Endothelial cell of umbilical vein (primary cell): ENCODE data around the gene DEXI.

Experiments
- FOS ChIP-seq: IDR thresholded peaks from 2 replicates; pipeline ENCODE4 v1.6.1; 2011; ENCODE audit warnings: mild to moderate bottlenecking, low read length, moderate library complexity, borderline replicate concordance; ENCODE audit not compliant: insufficient read depth
- POLR2AphosphoS5 ChIP-seq: IDR thresholded peaks from 2 replicates; pipeline ENCODE4 v1.6.1; 2012; ENCODE audit warnings: low read depth, mild to moderate bottlenecking, control low read depth, low read length, moderate library complexity; ENCODE audit not compliant: insufficient read depth
- TF ChIP-seq, protein P1 (sequence below), 2 donors: IDR thresholded peaks; 1 replicate in 1 of 2; 2 replicates in 1 of 2; pipeline ENCODE4 v1.5.1; 2011; ENCODE audit warnings: low read length in 2 of 2, mild to moderate bottlenecking in 2 of 2, moderate library complexity in 2 of 2, control low read depth in 1 of 2, inconsistent platforms in 1 of 2, low read depth in 1 of 2; ENCODE audit not compliant: insufficient read depth in 1 of 2; ENCODE audit errors: extremely low read depth in 1 of 2

DNA sequence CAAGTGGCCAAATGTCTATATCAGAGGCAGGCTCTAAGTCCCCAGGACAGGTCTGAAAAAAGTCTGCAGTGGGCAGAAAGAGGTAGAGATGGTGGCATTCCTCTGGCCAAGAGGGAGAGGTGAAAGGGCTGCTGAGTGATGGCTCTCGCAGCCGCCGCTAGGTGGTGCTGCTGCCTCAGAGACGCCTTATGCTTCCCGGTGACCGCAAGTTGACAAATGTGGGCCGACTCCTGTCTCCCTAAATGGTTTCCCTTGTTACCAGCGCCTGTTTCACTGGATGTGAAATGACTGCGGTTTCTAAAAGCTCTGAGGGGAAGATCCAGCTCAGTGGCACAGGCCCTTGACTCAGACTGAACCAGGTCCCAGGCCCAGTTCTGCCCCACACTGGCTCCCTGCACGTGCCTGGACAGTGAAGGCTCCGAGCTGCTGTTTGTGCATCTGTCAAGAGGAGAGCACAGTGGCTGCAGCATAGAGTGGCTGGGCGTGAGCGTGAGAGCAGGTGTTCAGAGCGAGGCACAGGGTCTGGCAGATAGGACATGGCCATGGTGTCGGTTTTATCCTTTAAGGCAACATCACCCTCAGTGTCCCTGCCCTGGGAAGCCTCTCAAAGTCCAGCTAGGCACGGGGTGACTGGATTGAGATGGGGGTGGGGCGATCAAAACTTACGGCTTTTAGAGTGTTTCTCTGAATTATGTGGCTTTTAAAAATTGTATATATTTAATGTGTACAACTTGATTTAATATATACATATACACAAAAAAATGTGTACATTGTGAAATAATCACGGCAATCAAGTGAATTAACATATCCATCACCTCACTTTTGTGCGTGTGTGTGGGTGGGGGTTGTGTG lies 22.0 kb upstream of the DEXI start:
- TF ChIP-seq FOS = no peak
- TF ChIP-seq POLR2AphosphoS5 = no peak
- TF ChIP-seq, protein P1, sequence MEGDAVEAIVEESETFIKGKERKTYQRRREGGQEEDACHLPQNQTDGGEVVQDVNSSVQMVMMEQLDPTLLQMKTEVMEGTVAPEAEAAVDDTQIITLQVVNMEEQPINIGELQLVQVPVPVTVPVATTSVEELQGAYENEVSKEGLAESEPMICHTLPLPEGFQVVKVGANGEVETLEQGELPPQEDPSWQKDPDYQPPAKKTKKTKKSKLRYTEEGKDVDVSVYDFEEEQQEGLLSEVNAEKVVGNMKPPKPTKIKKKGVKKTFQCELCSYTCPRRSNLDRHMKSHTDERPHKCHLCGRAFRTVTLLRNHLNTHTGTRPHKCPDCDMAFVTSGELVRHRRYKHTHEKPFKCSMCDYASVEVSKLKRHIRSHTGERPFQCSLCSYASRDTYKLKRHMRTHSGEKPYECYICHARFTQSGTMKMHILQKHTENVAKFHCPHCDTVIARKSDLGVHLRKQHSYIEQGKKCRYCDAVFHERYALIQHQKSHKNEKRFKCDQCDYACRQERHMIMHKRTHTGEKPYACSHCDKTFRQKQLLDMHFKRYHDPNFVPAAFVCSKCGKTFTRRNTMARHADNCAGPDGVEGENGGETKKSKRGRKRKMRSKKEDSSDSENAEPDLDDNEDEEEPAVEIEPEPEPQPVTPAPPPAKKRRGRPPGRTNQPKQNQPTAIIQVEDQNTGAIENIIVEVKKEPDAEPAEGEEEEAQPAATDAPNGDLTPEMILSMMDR (IDR thresholded peaks at IDR 0.05; ENCODE audit: extremely low read depth in 1 of 2, insufficient read depth in 1 of 2, low read depth in 1 of 2, low read length in 2 of 2) = peak; percentile 92 to 96
